Stimulated activated CD4-positive, alpha-beta T cell treated with anti-CD3 and anti-CD28 coated beads, Interleukin-4, amount 100 ng/mL, for 24 hours (primary cell): ENCODE data around the gene TAB2.
"Not testable (repeated sequence)": the region's sequence is repeated elsewhere in the genome, so short reads cannot be mapped to it uniquely, and the experiment has no call there.

Experiments
- DNase-seq: peaks from one replicate; pipeline ENCODE4 v3.0.0-alpha.2; 2020

Gene TAB2

GRCh38 chr6:149448821-149449453 lies 131.4 kb downstream of the TAB2 start:
- DNase-seq = no peak

GRCh38 chr6:149449831-149450678 lies 132.5 kb downstream of the TAB2 start:
- no peak for DNase-seq

GRCh38 chr6:149450679-149451375 lies 133.3 kb downstream of the TAB2 start:
- DNase-seq = no peak

- no peak for DNase-seq
Observed at GRCh38 chr6:149451376-149452036, 134.0 kb downstream of the TAB2 start.

- no peak for DNase-seq
Observed at GRCh38 chr6:149452037-149452939, 134.8 kb downstream of the TAB2 start.

- no peak for DNase-seq
Observed at GRCh38 chr6:149453597-149454345, 136.3 kb downstream of the TAB2 start.

GRCh38 chr6:149454346-149454848 lies 136.9 kb downstream of the TAB2 start:
- DNase-seq = no peak

- no peak for DNase-seq
Observed at GRCh38 chr6:149455031-149455732, 137.7 kb downstream of the TAB2 start.

GRCh38 chr6:149456311-149457021 lies 139.0 kb downstream of the TAB2 start:
- DNase-seq = no peak

GRCh38 chr6:149457316-149457884 lies 139.9 kb downstream of the TAB2 start:
- DNase-seq = no peak

- DNase-seq = no peak
Observed at GRCh38 chr6:149458196-149458595, 140.7 kb downstream of the TAB2 start.

- peak; percentile 13 for DNase-seq
Observed at GRCh38 chr6:149458806-149459205, 141.3 kb downstream of the TAB2 start.

- no peak for DNase-seq
Observed at GRCh38 chr6:149459761-149460160, 142.2 kb downstream of the TAB2 start.

- DNase-seq = not testable (repeated sequence)
Observed at GRCh38 chr6:149460249-149460648, 142.7 kb downstream of the TAB2 start.
